HepG2 (cell line): ENCODE results near the gene POLR1C. TPM values are rescaled to one million over a fixed set of nuclear protein-coding genes. Genes with fewer than 3 reads are reported as not detected.

Experiments
- BHLHE40 ChIP-seq: IDR thresholded peaks from 2 replicates; pipeline ENCODE4 v1.6.1; 2011; ENCODE audit warnings: low read length, improper control_type of control experiment
- ELF1 ChIP-seq: sonication (generic); formaldehyde crosslinking; IDR thresholded peaks from 2 replicates; pipeline ENCODE4 v1.4.0; 2020; ENCODE audit warnings: missing genetic modification reagents
- FOXJ3 ChIP-seq: sonication (generic); formaldehyde crosslinking; IDR thresholded peaks from 2 replicates; pipeline ENCODE4 v1.4.0; 2020; ENCODE audit warnings: missing genetic modification reagents, mild to moderate bottlenecking, borderline replicate concordance
- GTF3A ChIP-seq: sonication (generic); formaldehyde crosslinking; conservative IDR thresholded peaks from 2 replicates; pipeline ENCODE4 v1.4.0; 2020; ENCODE audit warnings: mild to moderate bottlenecking, missing genetic modification reagents
- HDAC1 ChIP-seq: sonication (generic); formaldehyde crosslinking; IDR thresholded peaks from 2 replicates; pipeline ENCODE4 v1.5.1; 2020; ENCODE audit warnings: mild to moderate bottlenecking, missing genetic modification reagents
- HIVEP1 ChIP-seq: sonication (generic); formaldehyde crosslinking; IDR thresholded peaks from 2 replicates; pipeline ENCODE4 v1.4.0; 2020; ENCODE audit warnings: mild to moderate bottlenecking, missing genetic modification reagents
- KAT8 ChIP-seq: IDR thresholded peaks from 2 replicates; pipeline ENCODE4 v1.6.1; 2016; ENCODE audit warnings: missing genetic modification reagents, missing compliant biosample characterization
- KDM2A ChIP-seq: sonication (generic); formaldehyde crosslinking; IDR thresholded peaks from 2 replicates; pipeline ENCODE4 v1.4.0; 2020; ENCODE audit warnings: low read depth, missing genetic modification reagents, borderline replicate concordance
- MED1 ChIP-seq: sonication (generic); formaldehyde crosslinking; IDR thresholded peaks from 2 replicates; pipeline ENCODE4 v1.4.0; 2020; ENCODE audit warnings: missing genetic modification reagents
- NR1H2 ChIP-seq: sonication (generic); formaldehyde crosslinking; IDR thresholded peaks from 2 replicates; pipeline ENCODE4 v1.8.1; 2022; ENCODE audit warnings: low read depth, missing genetic modification reagents, borderline replicate concordance
- NR2F1 ChIP-seq, 2 experiments: fragments of 450-650 bp in 1 of 2; formaldehyde crosslinking in 1 of 2; IDR thresholded peaks; 2 replicates each; pipeline versions ENCODE4 v1.5.0 to v1.6.1; 2016 to 2020; ENCODE audit warnings: mild to moderate bottlenecking in 1 of 2, missing compliant biosample characterization in 1 of 2, missing genetic modification reagents in 1 of 2, moderate library complexity in 1 of 2
- ONECUT2 ChIP-seq: sonication (generic); formaldehyde crosslinking; IDR thresholded peaks from 2 replicates; pipeline ENCODE4 v1.4.0; 2020; ENCODE audit warnings: missing genetic modification reagents
- PREB ChIP-seq: sonication (generic); formaldehyde crosslinking; IDR thresholded peaks from 2 replicates; pipeline ENCODE4 v1.4.0; 2020; ENCODE audit warnings: missing genetic modification reagents
- SUZ12 ChIP-seq: fragments of 150-350 bp; IDR thresholded peaks from 2 replicates; pipeline ENCODE4 v1.6.1; 2014; ENCODE audit warnings: low read depth, low read length
- TBL1XR1 ChIP-seq: fragments of 150-350 bp; IDR thresholded peaks from 2 replicates; pipeline ENCODE4 v1.6.1; 2014; ENCODE audit warnings: borderline replicate concordance, low read length; ENCODE audit not compliant: partially characterized antibody
- ZNF333 ChIP-seq: sonication (generic); formaldehyde crosslinking; IDR thresholded peaks from 2 replicates; pipeline ENCODE4 v1.4.0; 2020; ENCODE audit warnings: mild to moderate bottlenecking, missing genetic modification reagents, borderline replicate concordance
- ZNF431 ChIP-seq: sonication (generic); formaldehyde crosslinking; IDR thresholded peaks from 2 replicates; pipeline ENCODE4 v1.9.0; 2022; ENCODE audit warnings: missing genetic modification reagents, low read depth, mild to moderate bottlenecking, borderline replicate concordance
- ZNF503 ChIP-seq: sonication (generic); formaldehyde crosslinking; IDR thresholded peaks from 2 replicates; pipeline ENCODE4 v1.4.0; 2020; ENCODE audit warnings: missing genetic modification reagents
- ZNF564 ChIP-seq: sonication (generic); formaldehyde crosslinking; IDR thresholded peaks from 2 replicates; pipeline ENCODE4 v1.8.1; 2023; ENCODE audit warnings: mild to moderate bottlenecking, missing genetic modification reagents
- ZNF589 ChIP-seq: sonication (generic); formaldehyde crosslinking; conservative IDR thresholded peaks from 2 replicates; pipeline ENCODE4 v1.8.0; 2022; ENCODE audit warnings: mild to moderate bottlenecking, moderate library complexity, missing genetic modification reagents
- ZNF616 ChIP-seq: sonication (generic); formaldehyde crosslinking; IDR thresholded peaks from 2 replicates; pipeline ENCODE4 v1.5.0; 2020; ENCODE audit warnings: low read depth, mild to moderate bottlenecking, missing genetic modification reagents
- ZNF644 ChIP-seq: IDR thresholded peaks from 2 replicates; pipeline ENCODE4 v1.6.1; 2016; ENCODE audit warnings: low read depth
- ZNF713 ChIP-seq: sonication (generic); formaldehyde crosslinking; IDR thresholded peaks from 2 replicates; pipeline ENCODE4 v1.4.0; 2020; ENCODE audit warnings: mild to moderate bottlenecking, missing genetic modification reagents
- ZNF775 ChIP-seq: sonication (generic); formaldehyde crosslinking; IDR thresholded peaks from 2 replicates; pipeline ENCODE4 v1.4.0; 2020; ENCODE audit warnings: missing genetic modification reagents, mild to moderate bottlenecking, moderate library complexity, borderline replicate concordance
- polyA plus RNA-seq, 8 experiments: library from polyadenylated mRNA; depleted of rRNA in 3 of 8; stranded (reverse) in 7 of 8; unstranded in 1 of 8; fragments of >200 nt; fragmentation: Illumina TruSeq in 4 of 8; extraction: Trizol in 4 of 8; gene quantifications; 2 replicates each; pipeline versions ENCODE4 v1.2.1 to v1.2.3, GENCODE V29; 2011 to 2016; ENCODE audit warnings: low read depth in 4 of 8, missing spikeins in 1 of 8, mixed read lengths in 1 of 8; ENCODE audit not compliant: insufficient read depth in 1 of 8
- total RNA-seq, 5 experiments: library from RNA; depleted of rRNA; stranded (reverse); fragments of >200 nt; fragmentation: Illumina TruSeq; extraction: Trizol; gene quantifications; 2 replicates each; pipeline ENCODE4 v1.2.3, GENCODE V29; 2016; ENCODE audit warnings: low read depth in 1 of 5
- TF ChIP-seq, protein P1 (sequence below): IDR thresholded peaks from 2 replicates; pipeline ENCODE4 v1.6.1; 2016; ENCODE audit warnings: mild to moderate bottlenecking
- TF ChIP-seq, protein P2 (sequence below): sonication (generic); formaldehyde crosslinking; conservative IDR thresholded peaks from 2 replicates; pipeline ENCODE4 v1.5.0; 2020; ENCODE audit warnings: missing genetic modification reagents

POLR1C gene
- total and polyA plus RNA-seq, 2 of the 13 experiments (the other 11 are each of a cell fraction or from before 2014, with no cell fraction given), result 62.6 to 72.2 TPM

DNA sequence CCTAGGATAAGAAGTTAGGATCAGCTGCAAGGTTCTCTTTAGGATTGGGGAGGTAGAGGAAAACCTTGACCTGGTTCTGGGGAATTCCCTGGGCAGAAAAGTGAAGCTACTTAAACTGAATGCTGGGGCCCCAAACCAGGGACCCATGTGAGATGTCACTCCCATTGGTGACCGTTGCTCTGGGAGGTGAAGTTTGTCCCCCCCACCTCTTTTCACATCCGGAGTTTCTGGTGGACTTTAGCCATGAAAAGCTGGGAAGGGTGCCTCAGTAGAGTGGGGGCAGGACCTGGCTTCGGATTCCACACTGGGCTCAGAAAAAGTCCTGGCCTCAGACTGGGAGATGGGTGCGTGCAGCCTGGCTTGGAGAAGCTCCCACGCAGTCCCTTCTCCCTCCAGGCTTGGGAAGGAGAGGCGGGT, 26.4 kb upstream of the POLR1C start (continued):
- TF ChIP-seq ZNF644 (CRISPR knock-in tag), result peak; percentile 63; the same call in 1 of the 2 replicates
- no peak for TF ChIP-seq ZNF564 (CRISPR knock-in tag)
- TF ChIP-seq ZNF713 (CRISPR knock-in tag), result no peak; the same call in 1 of the 2 replicates
- TF ChIP-seq KAT8, result 0 out of 2 replicates have a peak, but pooled peaks have one; percentile 46
- TF ChIP-seq ZNF431 (CRISPR knock-in tag), result no peak
- TF ChIP-seq MED1 (CRISPR knock-in tag), result peak; percentile 98
- TF ChIP-seq ELF1, result peak; percentile 66; the same call in 1 of the 2 replicates
- no peak; the same call in 1 of the 2 replicates for TF ChIP-seq KDM2A (CRISPR knock-in tag)
- no peak for TF ChIP-seq TBL1XR1
- TF ChIP-seq ZNF589 (CRISPR knock-in tag), result no peak
- TF ChIP-seq, protein P1, sequence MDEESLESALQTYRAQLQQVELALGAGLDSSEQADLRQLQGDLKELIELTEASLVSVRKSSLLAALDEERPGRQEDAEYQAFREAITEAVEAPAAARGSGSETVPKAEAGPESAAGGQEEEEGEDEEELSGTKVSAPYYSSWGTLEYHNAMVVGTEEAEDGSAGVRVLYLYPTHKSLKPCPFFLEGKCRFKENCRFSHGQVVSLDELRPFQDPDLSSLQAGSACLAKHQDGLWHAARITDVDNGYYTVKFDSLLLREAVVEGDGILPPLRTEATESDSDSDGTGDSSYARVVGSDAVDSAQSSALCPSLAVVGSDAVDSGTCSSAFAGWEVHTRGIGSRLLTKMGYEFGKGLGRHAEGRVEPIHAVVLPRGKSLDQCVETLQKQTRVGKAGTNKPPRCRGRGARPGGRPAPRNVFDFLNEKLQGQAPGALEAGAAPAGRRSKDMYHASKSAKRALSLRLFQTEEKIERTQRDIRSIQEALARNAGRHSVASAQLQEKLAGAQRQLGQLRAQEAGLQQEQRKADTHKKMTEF (CRISPR knock-in tag), result peak; percentile 94
- no peak for TF ChIP-seq PREB
- peak in 1 of 2 experiments; percentile 45; a peak in 2 of 4 replicates for TF ChIP-seq NR2F1 (CRISPR knock-in tag; IDR thresholded peaks at IDR 0.05)
- 0 out of 2 replicates have a peak, but pooled peaks have one; percentile 52 for TF ChIP-seq ZNF775 (CRISPR knock-in tag)
- no peak for TF ChIP-seq GTF3A
- peak; percentile 90; the same call in 1 of the 2 replicates for TF ChIP-seq ZNF503 (CRISPR knock-in tag)
- TF ChIP-seq ONECUT2 (CRISPR knock-in tag), result 0 out of 2 replicates have a peak, but pooled peaks have one; percentile 25
- no peak for TF ChIP-seq SUZ12
- TF ChIP-seq, protein P2, sequence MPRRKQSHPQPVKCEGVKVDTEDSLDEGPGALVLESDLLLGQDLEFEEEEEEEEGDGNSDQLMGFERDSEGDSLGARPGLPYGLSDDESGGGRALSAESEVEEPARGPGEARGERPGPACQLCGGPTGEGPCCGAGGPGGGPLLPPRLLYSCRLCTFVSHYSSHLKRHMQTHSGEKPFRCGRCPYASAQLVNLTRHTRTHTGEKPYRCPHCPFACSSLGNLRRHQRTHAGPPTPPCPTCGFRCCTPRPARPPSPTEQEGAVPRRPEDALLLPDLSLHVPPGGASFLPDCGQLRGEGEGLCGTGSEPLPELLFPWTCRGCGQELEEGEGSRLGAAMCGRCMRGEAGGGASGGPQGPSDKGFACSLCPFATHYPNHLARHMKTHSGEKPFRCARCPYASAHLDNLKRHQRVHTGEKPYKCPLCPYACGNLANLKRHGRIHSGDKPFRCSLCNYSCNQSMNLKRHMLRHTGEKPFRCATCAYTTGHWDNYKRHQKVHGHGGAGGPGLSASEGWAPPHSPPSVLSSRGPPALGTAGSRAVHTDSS, result 0 out of 2 replicates have a peak, but pooled peaks have one; percentile 27
- TF ChIP-seq HIVEP1, result no peak
- TF ChIP-seq BHLHE40, result no peak
- TF ChIP-seq ZNF333 (CRISPR knock-in tag), result no peak
- no peak for TF ChIP-seq NR1H2 (CRISPR knock-in tag)
- no peak for TF ChIP-seq HDAC1 (CRISPR knock-in tag)
- 0 out of 2 replicates have a peak, but pooled peaks have one; percentile 66 for TF ChIP-seq FOXJ3 (CRISPR knock-in tag)
- no peak for TF ChIP-seq ZNF616 (CRISPR knock-in tag)
